Omental fat pad (tissue), 4 donors: ENCODE data around the gene EPHB3. TPM values are rescaled to one million over a fixed set of nuclear protein-coding genes. Genes with fewer than 3 reads are reported as not detected.

Experiments used
- ATAC-seq: fragments of 150-250 bp; one replicate; pipeline ENCODE4 v1.9.1; 2016; ENCODE audit warnings: mild to moderate bottlenecking, moderate library complexity; ENCODE audit not compliant: low FRiP score
- DNase-seq: peaks from one replicate; pipeline ENCODE4 v3.0.0-alpha.2; 2019; ENCODE audit warnings: low spot score
- total RNA-seq, 4 donors: library from RNA; depleted of rRNA; stranded (reverse); fragments of >200 nt; gene quantifications; one replicate each; pipeline ENCODE4 v1.1.0, GENCODE V29; 2016
- TF ChIP-seq, protein P1 (sequence below), 3 donors: fragments of 450-650 bp; IDR thresholded peaks; one replicate each; pipeline ENCODE4 v1.5.1; 2016 to 2017; ENCODE audit warnings: antibody characterized with exemption in 3 of 3, mild to moderate bottlenecking in 3 of 3, moderate library complexity in 2 of 3

The EPHB3 gene
- total RNA-seq, 4 donors from 2014 or later, result 0.79 to 3.1 (median 2.1) TPM

DNA sequence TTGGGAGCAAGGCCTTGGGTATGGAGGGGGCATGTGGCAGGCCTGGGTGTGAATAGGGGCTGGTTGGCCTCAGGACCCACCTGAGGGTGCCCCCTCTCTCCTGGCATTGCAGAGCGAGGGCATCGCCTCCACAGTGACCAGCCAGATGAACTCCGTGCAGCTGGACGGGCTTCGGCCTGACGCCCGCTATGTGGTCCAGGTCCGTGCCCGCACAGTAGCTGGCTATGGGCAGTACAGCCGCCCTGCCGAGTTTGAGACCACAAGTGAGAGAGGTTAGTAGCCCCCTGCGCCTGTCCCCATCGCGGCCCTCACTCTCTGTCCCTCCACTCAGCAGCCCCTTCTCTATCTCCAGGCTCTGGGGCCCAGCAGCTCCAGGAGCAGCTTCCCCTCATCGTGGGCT, 16.0 kb downstream of the EPHB3 start:
- ATAC-seq (no peak), DNase-seq (no peak)
- TF ChIP-seq, protein P1, sequence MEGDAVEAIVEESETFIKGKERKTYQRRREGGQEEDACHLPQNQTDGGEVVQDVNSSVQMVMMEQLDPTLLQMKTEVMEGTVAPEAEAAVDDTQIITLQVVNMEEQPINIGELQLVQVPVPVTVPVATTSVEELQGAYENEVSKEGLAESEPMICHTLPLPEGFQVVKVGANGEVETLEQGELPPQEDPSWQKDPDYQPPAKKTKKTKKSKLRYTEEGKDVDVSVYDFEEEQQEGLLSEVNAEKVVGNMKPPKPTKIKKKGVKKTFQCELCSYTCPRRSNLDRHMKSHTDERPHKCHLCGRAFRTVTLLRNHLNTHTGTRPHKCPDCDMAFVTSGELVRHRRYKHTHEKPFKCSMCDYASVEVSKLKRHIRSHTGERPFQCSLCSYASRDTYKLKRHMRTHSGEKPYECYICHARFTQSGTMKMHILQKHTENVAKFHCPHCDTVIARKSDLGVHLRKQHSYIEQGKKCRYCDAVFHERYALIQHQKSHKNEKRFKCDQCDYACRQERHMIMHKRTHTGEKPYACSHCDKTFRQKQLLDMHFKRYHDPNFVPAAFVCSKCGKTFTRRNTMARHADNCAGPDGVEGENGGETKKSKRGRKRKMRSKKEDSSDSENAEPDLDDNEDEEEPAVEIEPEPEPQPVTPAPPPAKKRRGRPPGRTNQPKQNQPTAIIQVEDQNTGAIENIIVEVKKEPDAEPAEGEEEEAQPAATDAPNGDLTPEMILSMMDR (IDR thresholded peaks at IDR 0.05), result no peak

DNA sequence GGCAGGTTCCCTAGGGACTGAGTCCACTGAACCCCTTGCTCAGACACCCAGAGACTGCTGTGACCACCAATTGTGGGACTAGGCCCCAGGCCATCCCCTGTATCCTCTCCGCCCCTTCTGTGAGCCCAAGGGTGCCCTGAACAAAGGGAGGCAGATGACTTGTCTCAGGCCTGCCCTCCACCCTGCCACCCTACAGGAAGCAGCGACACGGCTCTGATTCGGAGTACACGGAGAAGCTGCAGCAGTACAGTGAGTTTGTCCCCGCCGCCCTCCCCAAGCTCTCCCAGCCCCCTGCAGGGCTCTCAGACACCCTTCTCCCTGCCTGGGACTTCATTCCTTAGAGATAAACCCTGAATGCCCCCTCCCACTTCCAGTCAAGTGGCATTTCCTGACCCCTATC, 16.6 kb downstream of the EPHB3 start:
- no peak for ATAC-seq
- TF ChIP-seq, protein P1 (IDR thresholded peaks at IDR 0.05), result no peak
- DNase-seq, result no peak

DNA sequence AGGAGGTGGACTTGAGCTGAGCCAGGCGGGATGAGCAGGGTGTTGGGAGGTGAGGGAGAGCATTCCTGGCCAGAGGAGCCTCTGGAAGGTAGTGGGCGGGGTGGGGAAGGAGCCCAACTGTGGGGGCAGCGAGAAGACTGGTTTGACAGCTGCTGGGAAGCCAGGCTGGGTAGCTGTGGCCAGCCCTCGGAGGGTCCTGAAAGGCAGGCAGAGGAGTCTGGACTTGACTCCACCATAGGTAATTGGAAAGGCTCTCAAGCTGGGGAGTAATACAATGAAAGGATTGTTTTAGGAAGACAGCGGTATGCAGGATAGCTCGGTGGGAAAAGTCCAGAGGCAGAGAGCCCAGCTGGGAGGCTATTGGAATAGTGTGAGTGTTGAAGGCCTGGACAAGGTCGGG, 17.2 kb downstream of the EPHB3 start:
- no peak for ATAC-seq
- DNase-seq, result no peak
- TF ChIP-seq, protein P1 (IDR thresholded peaks at IDR 0.05), result no peak

- ATAC-seq, result no peak
- TF ChIP-seq, protein P1 (IDR thresholded peaks at IDR 0.05), result no peak
- no peak for DNase-seq
Measured at GRCh38 chr3:184579513-184579912, 17.9 kb downstream of the EPHB3 start.

- ATAC-seq (no peak), DNase-seq (no peak)
- TF ChIP-seq, protein P1 (IDR thresholded peaks at IDR 0.05), result no peak
Measured at GRCh38 chr3:184580376-184580775, 18.8 kb downstream of the EPHB3 start.

- ATAC-seq, result no peak
- TF ChIP-seq, protein P1 (IDR thresholded peaks at IDR 0.05), result no peak
- DNase-seq, result no peak
Measured at GRCh38 chr3:184581331-184581855, 19.8 kb downstream of the EPHB3 start.
